LNCAP (cell line): Measurements from ENCODE around the gene ATP2B2.

Experiments
- TF ChIP-seq, protein P1 (sequence below): fragments of 450-650 bp; IDR thresholded peaks from 2 replicates; pipeline ENCODE4 v1.5.1; 2017; ENCODE audit warnings: mild to moderate bottlenecking

The ATP2B2 gene

DNA sequence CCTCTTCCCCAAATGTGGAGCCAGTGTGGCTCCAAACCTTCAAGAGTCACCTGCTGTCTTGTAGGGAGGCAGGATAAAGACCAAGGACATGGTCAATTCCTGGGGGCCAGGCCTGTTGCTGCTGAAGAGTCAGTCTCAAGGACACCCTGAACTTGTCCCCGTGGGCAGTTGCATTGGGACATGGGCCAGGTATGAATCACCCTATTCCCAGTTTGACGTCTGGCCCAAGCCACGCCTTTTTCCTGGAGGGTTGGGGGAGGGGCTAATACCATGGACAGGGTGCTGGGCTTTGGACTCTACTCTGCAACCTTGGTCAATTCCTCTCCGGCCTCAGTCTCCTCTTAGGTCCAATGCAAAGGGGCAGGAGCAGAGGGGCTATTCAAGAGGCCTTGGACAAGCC lies 10.4 kb downstream of the ATP2B2 start:
- TF ChIP-seq, protein P1, sequence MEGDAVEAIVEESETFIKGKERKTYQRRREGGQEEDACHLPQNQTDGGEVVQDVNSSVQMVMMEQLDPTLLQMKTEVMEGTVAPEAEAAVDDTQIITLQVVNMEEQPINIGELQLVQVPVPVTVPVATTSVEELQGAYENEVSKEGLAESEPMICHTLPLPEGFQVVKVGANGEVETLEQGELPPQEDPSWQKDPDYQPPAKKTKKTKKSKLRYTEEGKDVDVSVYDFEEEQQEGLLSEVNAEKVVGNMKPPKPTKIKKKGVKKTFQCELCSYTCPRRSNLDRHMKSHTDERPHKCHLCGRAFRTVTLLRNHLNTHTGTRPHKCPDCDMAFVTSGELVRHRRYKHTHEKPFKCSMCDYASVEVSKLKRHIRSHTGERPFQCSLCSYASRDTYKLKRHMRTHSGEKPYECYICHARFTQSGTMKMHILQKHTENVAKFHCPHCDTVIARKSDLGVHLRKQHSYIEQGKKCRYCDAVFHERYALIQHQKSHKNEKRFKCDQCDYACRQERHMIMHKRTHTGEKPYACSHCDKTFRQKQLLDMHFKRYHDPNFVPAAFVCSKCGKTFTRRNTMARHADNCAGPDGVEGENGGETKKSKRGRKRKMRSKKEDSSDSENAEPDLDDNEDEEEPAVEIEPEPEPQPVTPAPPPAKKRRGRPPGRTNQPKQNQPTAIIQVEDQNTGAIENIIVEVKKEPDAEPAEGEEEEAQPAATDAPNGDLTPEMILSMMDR, result no peak

GRCh38 chr3:10494180-10494579 lies 11.2 kb downstream of the ATP2B2 start:
- TF ChIP-seq, protein P1, result no peak

GRCh38 chr3:10493202-10493589 lies 12.2 kb downstream of the ATP2B2 start:
- TF ChIP-seq, protein P1, result no peak

- TF ChIP-seq, protein P1, result no peak
These were observed 12.8 kb downstream of the ATP2B2 start for GRCh38 chr3:10492364-10493201.

DNA sequence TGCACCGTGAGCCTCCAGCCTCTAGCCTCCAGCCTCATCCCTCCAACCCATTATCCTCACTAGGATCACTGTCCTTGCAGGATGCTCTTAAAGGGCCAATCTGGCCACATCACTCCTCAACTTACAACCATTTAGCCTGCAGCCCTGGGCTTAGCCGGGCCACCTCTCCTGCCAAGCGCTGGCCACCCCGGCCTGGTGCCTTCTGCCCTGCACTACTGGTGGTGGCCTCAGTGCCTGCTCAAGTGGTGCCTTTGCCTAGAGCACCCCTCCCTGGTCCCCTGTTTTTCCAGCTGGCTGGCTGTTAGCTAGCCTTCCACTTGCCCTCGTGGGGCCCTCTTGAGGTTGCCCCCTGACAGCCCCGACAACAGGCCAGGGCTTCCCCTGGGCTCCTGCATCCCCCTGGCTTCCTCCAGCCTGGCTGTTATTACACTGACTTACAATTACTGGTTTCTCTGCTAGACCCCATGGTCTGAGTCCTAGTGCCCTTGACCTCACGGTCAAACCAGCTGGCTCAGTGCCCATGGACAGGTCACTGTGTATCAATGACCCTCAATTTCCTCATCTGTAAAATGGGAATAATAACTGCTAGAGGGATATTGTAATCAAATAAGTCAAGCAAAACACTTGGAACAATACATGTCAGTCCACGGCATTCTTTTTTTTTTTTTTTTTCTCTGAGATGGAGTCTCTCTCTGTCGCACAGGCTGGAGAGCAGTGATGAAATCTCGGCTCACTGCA lies 15.5 kb downstream of the ATP2B2 start:
- TF ChIP-seq, protein P1, result no peak

DNA sequence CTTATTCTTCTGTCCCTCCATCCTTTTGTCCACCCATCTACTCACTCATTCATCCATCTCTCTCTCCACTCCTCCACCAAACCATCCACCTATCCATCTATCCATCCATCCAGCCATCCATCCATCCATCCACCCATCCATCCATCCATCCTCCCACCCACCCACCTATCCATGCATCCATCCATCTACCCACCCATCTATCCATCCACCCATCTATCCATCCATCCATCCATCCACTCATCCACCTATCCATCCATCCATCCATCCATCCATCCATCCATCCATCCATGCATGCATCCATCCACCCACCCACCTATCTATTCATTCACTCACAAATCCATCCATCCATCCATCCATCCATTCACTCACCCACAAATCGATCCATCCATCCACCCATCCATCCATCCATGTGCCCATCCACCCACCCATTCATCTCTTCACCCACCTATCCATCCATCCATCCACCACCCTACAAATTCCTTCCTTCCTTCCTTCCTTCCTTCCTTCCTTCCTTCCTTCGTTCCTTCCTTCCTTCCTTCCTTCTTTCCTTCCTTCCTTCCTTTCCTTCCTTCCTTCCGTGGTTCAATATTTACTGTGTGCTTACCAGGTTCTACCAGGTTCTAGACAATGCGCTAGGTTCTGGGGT lies 17.3 kb downstream of the ATP2B2 start:
- TF ChIP-seq, protein P1, result no peak

- TF ChIP-seq, protein P1, result no peak
These were observed 19.6 kb downstream of the ATP2B2 start for GRCh38 chr3:10485806-10486205.
